Spleen (tissue), 13 donors: ENCODE measurements around the gene MANSC4. TPM values are rescaled to one million over a fixed set of nuclear protein-coding genes. Genes with fewer than 3 reads are reported as not detected.

ENCODE experiments used
- DNase-seq: peaks from one replicate; pipeline ENCODE4 v3.0.0-alpha.2; 2020
- H3K27ac ChIP-seq, 8 donors: fragments of 200-600 bp; sonication (generic) in 7 of 8; 1 replicate in 4 of 8; 2 replicates in 4 of 8; pipeline versions ENCODE4 v1.5.0 to v1.8.0; 2016 to 2021; ENCODE audit warnings: inconsistent platforms in 4 of 8, mild to moderate bottlenecking in 4 of 8, moderate library complexity in 1 of 8
- H3K27me3 ChIP-seq, 7 donors: fragments of 200-600 bp; sonication (generic) in 6 of 7; replicated peaks in 1 of 7; 1 replicate in 4 of 7; 2 replicates in 3 of 7; pipeline versions ENCODE4 v1.5.0 to v1.8.0; 2016 to 2021; ENCODE audit warnings: inconsistent platforms in 3 of 7, mild to moderate bottlenecking in 1 of 7
- H3K36me3 ChIP-seq, 6 donors: fragments of 200-600 bp; sonication (generic) in 5 of 6; 1 replicate in 4 of 6; 2 replicates in 2 of 6; pipeline versions ENCODE4 v1.5.0 to v1.8.0; 2016 to 2021; ENCODE audit warnings: inconsistent platforms in 2 of 6
- H3K4me1 ChIP-seq, 6 donors: fragments of 200-600 bp; sonication (generic) in 5 of 6; 1 replicate in 3 of 6; 2 replicates in 3 of 6; pipeline versions ENCODE4 v1.5.0 to v1.8.0; 2016 to 2021; ENCODE audit warnings: inconsistent platforms in 3 of 6
- H3K4me3 ChIP-seq, 8 donors: fragments of 200-600 bp; sonication (generic) in 7 of 8; 1 replicate in 4 of 8; 2 replicates in 4 of 8; pipeline versions ENCODE4 v1.5.0 to v1.8.0; 2016 to 2021; ENCODE audit warnings: inconsistent platforms in 4 of 8, mild to moderate bottlenecking in 4 of 8, moderate library complexity in 2 of 8
- H3K9me3 ChIP-seq, 8 donors: fragments of 200-600 bp; sonication (generic) in 7 of 8; 1 replicate in 4 of 8; 2 replicates in 4 of 8; pipeline versions ENCODE4 v1.5.0 to v1.8.0; 2016 to 2021; ENCODE audit warnings: inconsistent platforms in 4 of 8
- CTCF ChIP-seq, 11 experiments: fragments of 200-600 bp in 7 of 11; fragments of 450-650 bp in 4 of 11; sonication (generic) in 4 of 11; IDR thresholded peaks in 8 of 11; conservative IDR thresholded peaks in 3 of 11; 1 replicate in 7 of 11; 2 replicates in 4 of 11; pipeline versions ENCODE4 v1.4.0 to v1.8.0; 2016 to 2021; ENCODE audit warnings: antibody characterized with exemption in 11 of 11, inconsistent platforms in 4 of 11, mild to moderate bottlenecking in 1 of 11
- POLR2A ChIP-seq, 3 donors: fragments of 450-650 bp; IDR thresholded peaks; one replicate each; pipeline ENCODE4 v1.5.1; 2017; ENCODE audit warnings: antibody characterized with exemption in 3 of 3, mild to moderate bottlenecking in 1 of 3
- POLR2AphosphoS5 ChIP-seq, 3 donors: sonication (generic); formaldehyde crosslinking; IDR thresholded peaks; one replicate each; pipeline ENCODE4 v1.5.1; 2017; ENCODE audit warnings: antibody characterized with exemption in 3 of 3
- WGBS, 5 donors: extraction: QIAGEN DNeasy Blood & Tissue Kit in 3 of 5; methylation state at CpG; one replicate each; pipeline versions ENCODE4 v1.1.5 to v1.1.7; 2013 to 2018; 5-methylcytosine and 5-hydroxymethylcytosine counted together
- intact Hi-C: fragments of 100-400 bp; cut with DNase I; formaldehyde crosslinking; loops from one replicate; pipeline ENCODE4 v1.15.0; 2023; ENCODE audit warnings: low total_unique reads
- long read RNA-seq, 2 donors: transcript quantifications; one replicate each; lab custom pipeline, GENCODE V29; 2026
- polyA plus RNA-seq, 3 donors: library from polyadenylated mRNA; stranded (reverse); fragments of 200-250 nt; gene quantifications; one replicate each; pipeline ENCODE4 v1.2.1, GENCODE V29; 2013
- total RNA-seq, 7 donors: library from RNA; depleted of rRNA in 3 of 7; stranded (reverse); fragments of >200 nt in 3 of 7; fragmentation: NEBNext Ultra II Directional in 4 of 7; extraction: Animal tissue kit (Norgen Biotek cat#: 25700) in 4 of 7; gene quantifications; one replicate each; pipeline versions ENCODE4 v1.1.0 to v1.2.1, GENCODE V29; 2016 to 2021
- donor health status: healthy with polysubstance abuse.
- donor health status: DM: no; HTN: no; CAD: no; lungs with moderate emphysema.
- donor health status: DM: no; HTN: no; CAD: no.
- donor health status: Bipolar disorder and iron deficiency.
- donor health status: healthy.
- donor health status: DM: no; HTN: no; CAD: no.
- donor health status: DM: yes; HTN: yes; CAD: no.

Gene MANSC4
- total RNA-seq (not detected), polyA plus RNA-seq (under 1 TPM; 0.16 to 0.33 (median 0.24) TPM)
- long read RNA-seq, donor 1 = 0 reads
- long read RNA-seq, donor 2 = 0 reads

GRCh38 chr12:27779920-27780611 is at the start of gene MANSC4, which contains the start of gene KLHL42:
Gene MANSC4 (minus strand): TSS chr12:27780236. CDS start chr12:27771276, 8,960 bp downstream.
Gene KLHL42 (plus strand): TSS chr12:27780233. CDS start chr12:27780331, 98 bp downstream.
- H3K27ac ChIP-seq = peak within 1 kb of the TSS; percentile 77 to 91 (median 86)
- peak within 1 kb of the TSS; percentile 62 to 90 (median 79) for H3K4me3 ChIP-seq
- no peaks in the 10 kb centered on the region for H3K27me3 ChIP-seq
- H3K4me1 ChIP-seq = peaks cover 4 to 55% (median 34%) of the 10 kb centered on the region in 6 donors
- intact Hi-C loops = no loop called here
- WGBS, 5 donors = 0 to 1% (median 0%) methylated on average over 40 to 92 of the region's 92 CpGs
- TF ChIP-seq POLR2A (IDR thresholded peaks at IDR 0.05) = no peak
- TF ChIP-seq POLR2AphosphoS5 (IDR thresholded peaks at IDR 0.05) = peak; percentile 21 to 69 (median 65)
- TF ChIP-seq CTCF (IDR thresholded peaks at IDR 0.05 in 8 of 11, conservative IDR thresholded peaks at IDR 0.05 in 3 of 11) = peak in 1 of 11 experiments; percentile 16
- H3K9me3 ChIP-seq = no peaks in the 10 kb centered on the region
- DNase-seq = peak; percentile 95
- H3K36me3 ChIP-seq = no peaks in the 10 kb centered on the region

GRCh38 chr12:27828196-27828595 is 48.2 kb upstream of the MANSC4 start:
- no peak for DNase-seq

GRCh38 chr12:27826076-27826475 is 46.0 kb upstream of the MANSC4 start:
- TF ChIP-seq POLR2AphosphoS5 (IDR thresholded peaks at IDR 0.05) = no peak
- no peak for TF ChIP-seq POLR2A (IDR thresholded peaks at IDR 0.05)
- TF ChIP-seq CTCF (IDR thresholded peaks at IDR 0.05 in 8 of 11, conservative IDR thresholded peaks at IDR 0.05 in 3 of 11) = no peak
- intact Hi-C loops = no loop called here
- Histone ChIP-seq H3K4me3 (no peak overlapping the region), H3K27ac (no peak overlapping the region), H3K4me1 (peaks cover 0 to 10% (median 9%) of the 10 kb centered on the region in 6 donors), H3K36me3 (no peaks in the 10 kb centered on the region), H3K9me3 (no peaks in the 10 kb centered on the region), H3K27me3 (peaks cover 0 to 9% (median 0%) of the 10 kb centered on the region in 7 donors)
- WGBS, 5 donors = 73 to 100% (median 89%) methylated on average over 1 of the region's 1 CpG
- DNase-seq = no peak

More at GRCh38 chr12:27828196-27828595, 48.2 kb upstream of the MANSC4 start:
- Histone ChIP-seq H3K4me3 (no peak overlapping the region), H3K4me1 (no peaks in the 10 kb centered on the region), H3K9me3 (no peaks in the 10 kb centered on the region), H3K27ac (no peak overlapping the region), H3K27me3 (peaks cover 0 to 4% (median 0%) of the 10 kb centered on the region in 7 donors), H3K36me3 (no peaks in the 10 kb centered on the region)
- TF ChIP-seq POLR2A (IDR thresholded peaks at IDR 0.05) (no peak), CTCF (IDR thresholded peaks at IDR 0.05 in 8 of 11, conservative IDR thresholded peaks at IDR 0.05 in 3 of 11) (no peak), POLR2AphosphoS5 (IDR thresholded peaks at IDR 0.05) (no peak)
- intact Hi-C loops = no loop called here
- WGBS, 5 donors = 94 to 98% (median 96%) methylated on average over 3 of the region's 3 CpGs
